IPS-15b (cell line): ENCODE data around the gene TPR.

Source experiments
- H3K27me3 ChIP-seq: one replicate; pipeline ENCODE4 v1.6.1; 2013; ENCODE audit warnings: low read length; ENCODE audit not compliant: control insufficient read depth, insufficient read depth
- H3K36me3 ChIP-seq: one replicate; pipeline ENCODE4 v1.6.1; 2013; ENCODE audit warnings: low read length; ENCODE audit not compliant: control insufficient read depth, insufficient read depth
- H3K4me1 ChIP-seq: one replicate; pipeline ENCODE4 v1.6.1; 2013; ENCODE audit warnings: mild to moderate bottlenecking, low read length; ENCODE audit not compliant: control insufficient read depth, insufficient read depth
- H3K4me3 ChIP-seq: one replicate; pipeline ENCODE4 v1.5.1; 2013; ENCODE audit warnings: low read depth, low read length
- H3K9ac ChIP-seq: one replicate; pipeline ENCODE4 v1.6.1; 2013; ENCODE audit warnings: low read depth, mild to moderate bottlenecking, low read length
- H3K9me3 ChIP-seq: one replicate; pipeline ENCODE4 v1.6.1; 2013; ENCODE audit warnings: mild to moderate bottlenecking, low read length; ENCODE audit not compliant: control insufficient read depth, insufficient read depth

The TPR gene

GRCh38 chr1:186275822-186276221 is 99.2 kb downstream of the TPR start:
- no peaks in the 10 kb centered on the region for H3K9me3 ChIP-seq
- no peak overlapping the region for H3K4me3 ChIP-seq
- H3K27me3 ChIP-seq = no peaks in the 10 kb centered on the region
- H3K9ac ChIP-seq = no peak overlapping the region
- peaks cover 4% of the 10 kb centered on the region for H3K4me1 ChIP-seq
- H3K36me3 ChIP-seq = no peaks in the 10 kb centered on the region

GRCh38 chr1:186272486-186272885 is 102.6 kb downstream of the TPR start:
- H3K36me3 ChIP-seq = no peaks in the 10 kb centered on the region
- no peaks in the 10 kb centered on the region for H3K9me3 ChIP-seq
- no peak overlapping the region for H3K9ac ChIP-seq

GRCh38 chr1:186271032-186271431 is 104.0 kb downstream of the TPR start:
- Histone ChIP-seq H3K9me3 (no peaks in the 10 kb centered on the region), H3K4me3 (no peak overlapping the region), H3K36me3 (no peaks in the 10 kb centered on the region), H3K4me1 (peaks cover 4% of the 10 kb centered on the region), H3K27me3 (no peaks in the 10 kb centered on the region), H3K9ac (no peak overlapping the region)

More at GRCh38 chr1:186272486-186272885, 102.6 kb downstream of the TPR start:
- H3K4me3 ChIP-seq = no peak overlapping the region
- H3K4me1 ChIP-seq = peaks cover 4% of the 10 kb centered on the region
- H3K27me3 ChIP-seq = no peaks in the 10 kb centered on the region
